Mesothelial cell of epicardium (in vitro differentiated cells): ENCODE data around the gene SDHAF1. TPM values are rescaled to one million over a fixed set of nuclear protein-coding genes. Genes with fewer than 3 reads are reported as not detected.

Experiments
- DNase-seq, 2 experiments: peaks; one replicate each; pipeline ENCODE4 v3.0.0; 2021; ENCODE audit warnings: low spot score in 2 of 2; ENCODE audit not compliant: unreplicated experiment in 2 of 2
- H3K27ac Mint-ChIP-seq: 2 replicates; pipeline ENCODE4 v1.8.0; 2021; ENCODE audit warnings: mixed read lengths
- H3K27me3 Mint-ChIP-seq: 2 replicates; pipeline ENCODE4 v1.8.0; 2021; ENCODE audit warnings: low read depth, mixed read lengths
- H3K36me3 Mint-ChIP-seq: 2 replicates; pipeline ENCODE4 v1.8.0; 2021; ENCODE audit warnings: mixed read lengths
- H3K4me1 Mint-ChIP-seq: 2 replicates; pipeline ENCODE4 v1.8.0; 2021; ENCODE audit warnings: mixed read lengths
- H3K4me3 Mint-ChIP-seq: 2 replicates; pipeline ENCODE4 v1.8.0; 2021; ENCODE audit warnings: mild to moderate bottlenecking, moderate library complexity, mixed read lengths
- H3K9me3 Mint-ChIP-seq: 2 replicates; pipeline ENCODE4 v1.8.0; 2021; ENCODE audit warnings: mixed read lengths
- total RNA-seq: library from RNA; stranded (reverse); gene quantifications from 3 replicates; pipeline ENCODE4 v1.2.1, GENCODE V29; 2021
- TF ChIP-seq, protein P1 (sequence below): fragments of 200-600 bp; sonication (generic); IDR thresholded peaks from one replicate; pipeline ENCODE4 v1.5.0; 2021; ENCODE audit warnings: antibody characterized with exemption; ENCODE audit not compliant: unreplicated experiment

Gene SDHAF1
- total RNA-seq, 1 donor from 2014 or later = 12.4 TPM

DNA sequence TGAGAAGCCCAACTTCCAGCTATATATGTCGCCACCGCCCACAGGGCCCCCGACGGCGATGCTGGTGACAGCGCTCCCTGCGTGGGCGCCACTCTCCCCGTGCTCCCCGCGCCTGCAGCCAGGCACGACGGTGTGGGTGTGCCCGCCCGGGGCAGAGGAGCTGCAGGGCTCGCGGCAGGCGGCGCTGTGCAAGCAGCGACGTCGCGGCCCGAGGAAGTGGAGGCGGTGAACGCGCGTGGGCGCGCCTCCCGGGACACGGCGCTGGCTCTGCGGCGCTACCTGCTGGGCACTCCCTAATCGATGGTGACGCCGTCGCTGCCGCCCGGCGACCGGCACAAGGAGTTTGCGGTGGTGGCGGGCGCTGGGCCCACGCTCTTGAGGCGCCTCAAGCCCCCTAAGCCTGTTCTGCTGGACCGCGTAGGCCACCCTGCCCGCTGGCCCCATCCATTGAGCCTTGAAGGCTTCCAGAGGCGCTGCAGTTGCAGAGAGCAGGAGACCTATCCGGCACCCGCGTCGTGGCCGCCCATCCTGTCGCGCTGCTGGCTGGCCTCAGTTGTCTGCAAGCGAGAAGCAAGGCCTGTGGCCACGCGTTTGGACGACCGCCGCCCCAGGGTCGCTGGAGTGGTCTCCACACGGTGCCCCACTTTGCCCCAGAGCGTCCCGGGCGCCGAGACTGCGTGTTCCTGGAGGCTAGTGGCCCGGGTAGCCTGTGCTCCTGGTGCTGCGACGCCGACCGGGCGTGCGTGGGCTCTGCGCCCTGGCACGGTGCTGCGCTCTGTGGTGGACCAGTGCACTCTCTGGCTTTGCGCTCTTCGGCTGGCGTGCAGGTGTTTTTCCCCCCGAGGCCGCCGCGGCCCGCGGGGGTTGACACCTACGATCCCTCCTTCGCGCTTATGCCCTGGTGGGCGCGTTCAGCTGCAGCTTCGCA, 35.7 kb upstream of the SDHAF1 start:
- DNase-seq = no peak
- TF ChIP-seq, protein P1, sequence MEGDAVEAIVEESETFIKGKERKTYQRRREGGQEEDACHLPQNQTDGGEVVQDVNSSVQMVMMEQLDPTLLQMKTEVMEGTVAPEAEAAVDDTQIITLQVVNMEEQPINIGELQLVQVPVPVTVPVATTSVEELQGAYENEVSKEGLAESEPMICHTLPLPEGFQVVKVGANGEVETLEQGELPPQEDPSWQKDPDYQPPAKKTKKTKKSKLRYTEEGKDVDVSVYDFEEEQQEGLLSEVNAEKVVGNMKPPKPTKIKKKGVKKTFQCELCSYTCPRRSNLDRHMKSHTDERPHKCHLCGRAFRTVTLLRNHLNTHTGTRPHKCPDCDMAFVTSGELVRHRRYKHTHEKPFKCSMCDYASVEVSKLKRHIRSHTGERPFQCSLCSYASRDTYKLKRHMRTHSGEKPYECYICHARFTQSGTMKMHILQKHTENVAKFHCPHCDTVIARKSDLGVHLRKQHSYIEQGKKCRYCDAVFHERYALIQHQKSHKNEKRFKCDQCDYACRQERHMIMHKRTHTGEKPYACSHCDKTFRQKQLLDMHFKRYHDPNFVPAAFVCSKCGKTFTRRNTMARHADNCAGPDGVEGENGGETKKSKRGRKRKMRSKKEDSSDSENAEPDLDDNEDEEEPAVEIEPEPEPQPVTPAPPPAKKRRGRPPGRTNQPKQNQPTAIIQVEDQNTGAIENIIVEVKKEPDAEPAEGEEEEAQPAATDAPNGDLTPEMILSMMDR = no peak
- Mint-ChIP-seq H3K9me3 (peaks cover 5% of the 10 kb centered on the region), H3K27ac (no peak overlapping the region), H3K36me3 (no peaks in the 10 kb centered on the region), H3K27me3 (peaks cover 69% of the 10 kb centered on the region), H3K4me1 (no peaks in the 10 kb centered on the region), H3K4me3 (no peak overlapping the region)

- H3K9me3 Mint-ChIP-seq = peaks cover 5% of the 10 kb centered on the region
- peaks cover 68% of the 10 kb centered on the region for H3K27me3 Mint-ChIP-seq
- H3K4me3 Mint-ChIP-seq = no peak overlapping the region
- TF ChIP-seq, protein P1 = no peak
- no peaks in the 10 kb centered on the region for H3K4me1 Mint-ChIP-seq
- H3K36me3 Mint-ChIP-seq = no peaks in the 10 kb centered on the region
- no peak overlapping the region for H3K27ac Mint-ChIP-seq
- DNase-seq = no peak
These were observed 35.0 kb upstream of the SDHAF1 start for GRCh38 chr19:35959968-35960320.

DNA sequence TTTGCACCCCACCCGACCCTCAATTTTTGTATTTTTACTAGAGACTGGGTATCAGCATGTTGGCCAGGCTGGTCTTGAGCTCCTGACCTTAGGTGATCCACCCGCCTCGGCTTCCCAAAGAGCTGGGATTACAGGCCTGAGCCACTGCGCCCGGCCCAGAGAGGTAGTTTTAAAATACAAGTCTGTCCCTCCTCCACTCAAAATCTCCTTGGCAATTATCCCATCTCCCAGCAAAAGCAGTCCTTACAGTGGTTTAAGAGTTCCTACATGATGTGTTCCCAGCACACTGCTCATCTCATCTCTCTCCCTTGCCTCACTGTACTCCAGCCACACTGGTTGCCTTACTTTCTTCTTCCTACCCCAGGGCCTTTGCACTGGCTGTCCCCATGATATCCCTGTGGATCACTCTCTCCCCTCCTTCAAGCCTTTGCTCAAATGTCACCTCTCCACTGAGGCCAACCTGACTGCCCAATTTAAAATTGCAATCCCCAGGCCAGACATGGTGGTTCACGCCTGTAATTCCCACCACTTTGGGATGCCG, 34.5 kb upstream of the SDHAF1 start:
- no peaks in the 10 kb centered on the region for H3K36me3 Mint-ChIP-seq
- TF ChIP-seq, protein P1 = no peak
- H3K4me3 Mint-ChIP-seq = no peak overlapping the region
- no peak overlapping the region for H3K27ac Mint-ChIP-seq
- no peaks in the 10 kb centered on the region for H3K4me1 Mint-ChIP-seq
- H3K9me3 Mint-ChIP-seq = peaks cover 5% of the 10 kb centered on the region
- H3K27me3 Mint-ChIP-seq = peaks cover 66% of the 10 kb centered on the region
- DNase-seq = no peak

DNA sequence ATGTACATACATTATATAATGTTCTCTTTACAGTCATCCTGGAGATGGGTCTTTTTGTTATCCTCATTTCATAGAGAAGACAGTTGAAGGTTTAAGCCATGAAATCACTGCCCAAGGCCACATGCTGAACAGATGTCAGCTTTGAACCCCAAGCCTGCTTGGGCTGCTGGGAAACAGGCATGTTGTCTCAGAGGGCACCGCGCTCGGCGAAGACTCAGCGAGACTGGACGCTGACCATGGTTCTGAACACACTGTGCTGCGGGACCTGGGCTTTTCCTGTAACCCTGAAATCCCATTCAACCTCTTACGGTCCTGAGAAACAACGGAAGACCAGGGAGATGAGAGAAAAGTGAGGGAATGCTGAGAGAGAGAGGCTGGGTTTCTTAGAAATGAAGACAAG, 31.5 kb upstream of the SDHAF1 start:
- no peaks in the 10 kb centered on the region for H3K9me3 Mint-ChIP-seq
- peak; percentile 54 to 79 for DNase-seq
- TF ChIP-seq, protein P1 = no peak
- no peaks in the 10 kb centered on the region for H3K36me3 Mint-ChIP-seq
- H3K27me3 Mint-ChIP-seq = peaks cover 53% of the 10 kb centered on the region
- H3K4me1 Mint-ChIP-seq = no peaks in the 10 kb centered on the region
- H3K27ac Mint-ChIP-seq = no peak overlapping the region
- H3K4me3 Mint-ChIP-seq = no peak overlapping the region

DNA sequence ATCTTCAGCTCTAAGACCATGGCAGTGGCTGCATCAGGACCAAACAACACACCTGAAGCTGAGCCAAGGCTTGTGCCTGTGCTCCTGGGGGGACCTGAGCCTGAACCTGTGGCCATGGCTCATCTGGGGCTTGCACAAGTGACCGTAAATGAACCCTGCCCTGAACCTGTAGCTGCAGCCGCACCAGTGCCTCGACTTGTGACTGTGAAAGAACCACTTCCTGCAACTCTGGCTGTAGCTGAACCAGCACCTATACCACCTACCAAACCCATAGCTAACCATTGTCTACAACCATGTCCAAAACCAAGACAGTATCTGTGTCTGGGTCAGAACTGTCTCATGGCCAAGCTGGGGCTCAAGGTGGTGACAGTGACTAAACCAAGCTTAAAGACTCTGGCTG, 28.2 kb upstream of the SDHAF1 start:
- H3K27me3 Mint-ChIP-seq = peaks cover 28% of the 10 kb centered on the region
- no peak overlapping the region for H3K4me3 Mint-ChIP-seq
- no peaks in the 10 kb centered on the region for H3K4me1 Mint-ChIP-seq
- TF ChIP-seq, protein P1 = no peak
- no peaks in the 10 kb centered on the region for H3K9me3 Mint-ChIP-seq
- H3K36me3 Mint-ChIP-seq = no peaks in the 10 kb centered on the region
- no peak overlapping the region for H3K27ac Mint-ChIP-seq
- DNase-seq = no peak
